ENCODE measurements around the gene AMPD2. TPM values are rescaled to one million over a fixed set of nuclear protein-coding genes. Genes with fewer than 3 reads are reported as not detected.

The AMPD2 gene
- total and polyA plus RNA-seq, 7 experiments from 2014 or later, result 26.2 to 403 (median 84.9) TPM

DNA sequence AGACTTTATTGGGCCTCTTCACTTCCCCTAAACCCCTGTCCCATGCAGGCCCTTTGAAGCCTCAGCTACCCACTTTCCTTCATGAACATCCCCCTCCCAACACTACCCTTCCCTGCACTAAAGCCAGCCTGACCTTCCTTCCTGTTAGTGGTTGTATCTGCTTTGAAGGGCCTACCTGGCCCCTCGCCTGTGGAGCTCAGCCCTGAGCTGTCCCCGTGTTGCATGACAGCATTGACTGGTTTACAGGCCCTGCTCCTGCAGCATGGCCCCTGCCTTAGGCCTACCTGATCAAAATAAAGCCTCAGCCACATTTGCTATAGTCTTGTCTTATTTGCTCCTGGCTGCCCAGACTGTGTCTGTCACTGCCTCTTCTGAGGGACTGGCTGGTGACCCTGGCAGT is 41.8 kb downstream of the AMPD2 start:
- Histone ChIP-seq H3K27ac (ENCODE audit: low read depth, low read length) (no peak overlapping the region), H3K36me3 (ENCODE audit: control insufficient read depth in 2 of 3, insufficient read depth in 3 of 3, low read length in 3 of 3) (no peaks in the 10 kb centered on the region), H3K4me1 (ENCODE audit: control insufficient read depth in 2 of 2, insufficient read depth in 2 of 2, low read length in 2 of 2) (peaks cover 0 to 4% of the 10 kb centered on the region in 2 donors), H3K9me3 (ENCODE audit: control insufficient read depth in 2 of 3, low read length in 3 of 3) (no peaks in the 10 kb centered on the region), H3K27me3 (ENCODE audit: control insufficient read depth in 2 of 2, insufficient read depth in 2 of 2, low read length in 2 of 2) (no peaks in the 10 kb centered on the region), H3K4me3 (ENCODE audit: low read length) (no peak overlapping the region)
- ChIA-PET POLR2A (interaction anchor here (1.1 kb wide), 1 partner anchor 10 kb away, joined by 3 read pairs; no protein-coding TSS in a partner anchor), CTCF (interaction anchor here (0.8 kb wide), 1 partner anchor 22 kb away, joined by 3 read pairs; no protein-coding TSS in a partner anchor)
- DNase-seq, result no peak
- Mint-ChIP-seq H3K27me3 (no peaks in the 10 kb centered on the region), H3K4me3 (no peak overlapping the region), H3K4me1 (peaks cover 0 to 17% (median 12%) of the 10 kb centered on the region in 7 donors), H3K9me3 (no peaks in the 10 kb centered on the region), H3K36me3 (peaks cover 0 to 10% (median 0%) of the 10 kb centered on the region in 5 donors), H3K27ac (peak overlapping the region in 2 of 9 donors; percentile 12 to 63)
- ATAC-seq, result no peak
- intact Hi-C loops (cut with micrococcal nuclease), result no loop called here

DNA sequence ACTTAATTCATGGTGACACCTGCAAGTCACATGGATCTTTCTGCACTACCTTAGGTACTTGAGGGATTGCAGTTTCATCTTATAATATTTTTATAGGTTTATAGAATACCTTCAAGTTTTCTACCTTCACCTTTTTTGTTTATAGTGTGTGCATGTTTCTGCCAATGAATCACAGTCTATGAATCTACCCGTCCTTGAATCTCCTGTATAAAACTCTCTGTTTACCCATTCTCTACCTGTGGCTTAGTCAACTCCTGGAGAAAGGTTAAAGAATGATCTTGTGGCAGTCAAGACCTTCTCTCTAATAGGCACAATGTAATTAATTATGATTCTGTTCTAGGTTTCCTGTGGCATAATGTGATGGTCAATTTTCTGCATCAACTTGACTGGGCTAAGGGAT is 45.0 kb downstream of the AMPD2 start:
- Histone ChIP-seq H3K4me3 (ENCODE audit: low read length) (no peak overlapping the region), H3K27ac (ENCODE audit: low read depth, low read length) (no peak overlapping the region), H3K27me3 (ENCODE audit: control insufficient read depth in 2 of 2, insufficient read depth in 2 of 2, low read length in 2 of 2) (no peaks in the 10 kb centered on the region), H3K4me1 (ENCODE audit: control insufficient read depth in 2 of 2, insufficient read depth in 2 of 2, low read length in 2 of 2) (peaks cover 0 to 11% of the 10 kb centered on the region in 2 donors), H3K36me3 (ENCODE audit: control insufficient read depth in 2 of 3, insufficient read depth in 3 of 3, low read length in 3 of 3) (no peaks in the 10 kb centered on the region), H3K9me3 (ENCODE audit: control insufficient read depth in 2 of 3, low read length in 3 of 3) (no peaks in the 10 kb centered on the region)
- H3K27ac Mint-ChIP-seq, result peak overlapping the region in 1 of 9 donors; percentile 17
- peaks cover 0 to 5% (median 0%) of the 10 kb centered on the region in 5 donors for H3K36me3 Mint-ChIP-seq
- no peaks in the 10 kb centered on the region for H3K27me3 Mint-ChIP-seq
- intact Hi-C loops (cut with micrococcal nuclease), result loop anchor here in 1 of 2 donors (5.0 kb wide), 1 partner anchor 43 kb away; no protein-coding TSS in a partner anchor
- no peak overlapping the region for H3K4me3 Mint-ChIP-seq
- DNase-seq (no peak), ATAC-seq (no peak)
- H3K9me3 Mint-ChIP-seq, result no peaks in the 10 kb centered on the region
- CTCF ChIA-PET, result no interaction called here
- POLR2A ChIA-PET, result interaction anchor here (0.7 kb wide), 1 partner anchor 9 kb away, joined by 4 read pairs; the partner anchor contains the start of gene GSTM4
- peaks cover 14 to 19% (median 15%) of the 10 kb centered on the region in 7 donors for H3K4me1 Mint-ChIP-seq

DNA sequence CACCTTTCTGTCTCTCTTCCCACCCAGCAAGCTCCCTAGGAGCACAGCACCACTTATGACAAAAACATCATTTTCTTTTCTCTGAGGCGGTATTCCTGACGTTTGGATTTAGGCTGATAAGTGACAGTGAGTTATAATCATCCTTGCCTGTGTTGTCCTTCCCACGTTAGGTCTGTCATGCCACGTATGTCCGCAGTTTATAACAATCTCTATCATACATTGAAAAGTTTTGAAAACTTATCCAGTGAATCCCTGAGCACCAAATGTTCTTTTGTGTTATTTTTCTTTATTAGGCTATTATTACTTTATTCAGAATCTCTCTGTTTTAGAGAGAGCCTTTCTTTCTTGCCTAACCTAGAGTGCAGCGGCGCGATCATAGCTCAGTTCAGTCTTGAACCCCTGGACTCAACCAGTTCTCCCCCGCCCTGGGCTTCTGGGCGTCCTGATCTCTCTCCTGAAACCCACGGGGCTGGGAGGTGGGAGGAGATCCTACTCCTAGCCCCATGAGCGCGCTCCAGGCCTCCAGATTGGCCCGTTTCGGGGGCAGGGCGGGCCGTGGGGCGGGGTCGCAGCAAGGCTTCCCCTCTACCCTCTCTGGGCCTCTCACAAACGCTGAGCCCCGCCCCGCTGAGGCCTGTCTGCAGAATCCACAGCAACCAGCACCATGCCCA is 48.0 kb downstream of the AMPD2 start, which contains the start of gene GSTM2:
TSS of gene GSTM2 (plus strand) at position 606 of the 671 bp plus-strand sequence. CDS start at position 665, 59 bp downstream.
- H3K27me3 ChIP-seq (ENCODE audit: control insufficient read depth in 2 of 2, insufficient read depth in 2 of 2, low read length in 2 of 2), result no peaks in the 10 kb centered on the region
- DNase-seq (peak; percentile 49 to 87 (median 82)), ATAC-seq (peak; percentile 100)
- peaks cover 17 to 30% (median 24%) of the 10 kb centered on the region in 7 donors for H3K4me1 Mint-ChIP-seq
- peaks cover 6 to 19% (median 6%) of the 10 kb centered on the region in 5 donors for H3K36me3 Mint-ChIP-seq
- no peaks in the 10 kb centered on the region for H3K9me3 Mint-ChIP-seq
- peaks cover 0 to 11% of the 10 kb centered on the region in 2 donors for H3K4me1 ChIP-seq (ENCODE audit: control insufficient read depth in 2 of 2, insufficient read depth in 2 of 2, low read length in 2 of 2)
- peak within 1 kb of the TSS; percentile 49 for H3K27ac ChIP-seq (ENCODE audit: low read depth, low read length)
- H3K27me3 Mint-ChIP-seq, result no peaks in the 10 kb centered on the region
- peak within 1 kb of the TSS; percentile 75 to 92 (median 84) for H3K4me3 Mint-ChIP-seq
- ChIA-PET POLR2A (interaction anchor here (0.6 to 0.7 kb wide), 2 partner anchors 12 to 135 kb away, joined by 3 to 5 read pairs; no protein-coding TSS in a partner anchor), CTCF (interaction anchor here (0.7 to 1.4 kb wide), 2 partner anchors 27 to 317 kb away, joined by 4 to 8 read pairs; partner anchors contain the start of gene AHCYL1)
- intact Hi-C loops (cut with micrococcal nuclease), result loop anchor here (1.0 to 5.0 kb wide), 9 partner anchors 11 to 671 kb away; partner anchors contain the start of genes AHCYL1 (in 1 of the 2), AMPD2 (in 1 of the 2), GNAI3 (in 1 of the 2) and GNAT2 (in 1 of the 2)
- peak within 1 kb of the TSS; percentile 38 to 90 (median 77) for H3K27ac Mint-ChIP-seq
- no peaks in the 10 kb centered on the region for H3K9me3 ChIP-seq (ENCODE audit: control insufficient read depth in 2 of 3, low read length in 3 of 3)
- H3K36me3 ChIP-seq (ENCODE audit: control insufficient read depth in 2 of 3, insufficient read depth in 3 of 3, low read length in 3 of 3), result no peaks in the 10 kb centered on the region
- H3K4me3 ChIP-seq (ENCODE audit: low read length), result peak within 1 kb of the TSS; percentile 52

DNA sequence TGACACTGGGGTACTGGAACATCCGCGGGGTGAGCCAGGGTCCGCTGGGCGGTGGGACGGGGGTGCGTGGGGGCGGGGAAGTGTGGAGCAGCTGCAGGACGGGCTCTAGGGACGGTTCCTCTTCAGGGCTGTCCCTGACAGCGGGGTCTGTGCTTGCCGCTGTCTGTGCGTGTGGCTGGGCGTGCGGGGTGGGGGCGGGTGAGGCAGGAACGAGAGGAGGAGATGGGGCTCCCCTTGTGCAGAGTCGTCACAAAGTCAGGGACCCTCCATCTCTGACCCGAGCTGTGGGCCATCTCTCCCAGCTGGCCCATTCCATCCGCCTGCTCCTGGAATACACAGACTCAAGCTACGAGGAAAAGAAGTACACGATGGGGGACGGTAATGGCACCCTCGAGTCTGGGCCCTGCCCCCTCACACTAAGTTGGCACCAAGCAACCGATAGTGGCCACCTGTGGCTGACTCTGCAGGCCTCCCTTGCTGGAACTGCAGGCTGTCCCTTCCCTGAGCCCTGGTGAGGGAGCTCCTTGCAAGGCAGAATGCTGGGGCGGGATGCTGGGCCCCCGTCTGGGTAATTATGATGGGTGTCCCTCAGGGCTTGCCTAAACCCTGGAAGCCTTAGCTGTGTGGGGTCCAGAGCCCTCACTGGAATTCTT is 48.6 kb downstream of the AMPD2 start:
- H3K4me3 ChIP-seq (ENCODE audit: low read length), result peak overlapping the region; percentile 52
- Mint-ChIP-seq H3K27me3 (no peaks in the 10 kb centered on the region), H3K9me3 (no peaks in the 10 kb centered on the region), H3K27ac (peak overlapping the region in 7 of 9 donors; percentile 60 to 90 (median 77)), H3K36me3 (peaks cover 6 to 23% (median 10%) of the 10 kb centered on the region in 5 donors), H3K4me3 (peak overlapping the region; percentile 75 to 92 (median 84)), H3K4me1 (peaks cover 17 to 30% (median 24%) of the 10 kb centered on the region in 7 donors)
- H3K27ac ChIP-seq (ENCODE audit: low read depth, low read length), result peak overlapping the region; percentile 49
- H3K36me3 ChIP-seq (ENCODE audit: control insufficient read depth in 2 of 3, insufficient read depth in 3 of 3, low read length in 3 of 3), result no peaks in the 10 kb centered on the region
- no peaks in the 10 kb centered on the region for H3K27me3 ChIP-seq (ENCODE audit: control insufficient read depth in 2 of 2, insufficient read depth in 2 of 2, low read length in 2 of 2)
- intact Hi-C loops (cut with micrococcal nuclease), result loop anchor here (1.0 to 5.0 kb wide), 6 partner anchors 12 to 671 kb away; partner anchors contain the start of genes GSTM1 (in 1 of the 2), GSTM4 (in 1 of the 2) and RBM15 (in 1 of the 2)
- POLR2A ChIA-PET, result no interaction called here
- no peak for ATAC-seq
- CTCF ChIA-PET, result interaction anchor here (0.7 to 1.4 kb wide), 2 partner anchors 27 to 316 kb away, joined by 4 to 8 read pairs; partner anchors contain the start of gene AHCYL1
- no peaks in the 10 kb centered on the region for H3K9me3 ChIP-seq (ENCODE audit: control insufficient read depth in 2 of 3, low read length in 3 of 3)
- peaks cover 0 to 11% of the 10 kb centered on the region in 2 donors for H3K4me1 ChIP-seq (ENCODE audit: control insufficient read depth in 2 of 2, insufficient read depth in 2 of 2, low read length in 2 of 2)
- no peak for DNase-seq

- peak overlapping the region; percentile 9 for H3K4me3 ChIP-seq (ENCODE audit: low read length)
- no peaks in the 10 kb centered on the region for H3K9me3 ChIP-seq (ENCODE audit: control insufficient read depth in 2 of 3, low read length in 3 of 3)
- intact Hi-C loops (cut with micrococcal nuclease), result loop anchor here (2.0 to 5.0 kb wide), 3 partner anchors 17 to 669 kb away; partner anchors contain the start of genes GSTM1 (in 1 of the 2) and RBM15 (in 1 of the 2)
- Mint-ChIP-seq H3K4me1 (peaks cover 16 to 30% (median 24%) of the 10 kb centered on the region in 7 donors), H3K9me3 (no peaks in the 10 kb centered on the region), H3K27me3 (no peaks in the 10 kb centered on the region), H3K4me3 (peak overlapping the region; percentile 73 to 92 (median 82)), H3K36me3 (peaks cover 6 to 23% (median 10%) of the 10 kb centered on the region in 5 donors), H3K27ac (peak overlapping the region; percentile 34 to 90 (median 77))
- DNase-seq (no peak), ATAC-seq (no peak)
- ChIA-PET CTCF (interaction anchor here (0.7 to 1.0 kb wide), 2 partner anchors 14 to 25 kb away, joined by 3 to 4 read pairs; partner anchors contain the start of gene GSTM4), POLR2A (no interaction called here)
- peaks cover 0 to 11% of the 10 kb centered on the region in 2 donors for H3K4me1 ChIP-seq (ENCODE audit: control insufficient read depth in 2 of 2, insufficient read depth in 2 of 2, low read length in 2 of 2)
- H3K36me3 ChIP-seq (ENCODE audit: control insufficient read depth in 2 of 3, insufficient read depth in 3 of 3, low read length in 3 of 3), result no peaks in the 10 kb centered on the region
- no peaks in the 10 kb centered on the region for H3K27me3 ChIP-seq (ENCODE audit: control insufficient read depth in 2 of 2, insufficient read depth in 2 of 2, low read length in 2 of 2)
- H3K27ac ChIP-seq (ENCODE audit: low read depth, low read length), result no peak overlapping the region
Measured at GRCh38 chr1:109669246-109669948, 49.8 kb downstream of the AMPD2 start.
